CD4-positive, alpha-beta T cell treated with Interleukin-1 beta for 1 hour (primary cell): ENCODE measurements around the gene CLCN6.
A peak's percentile ranks its signal among the peaks of the same experiment; 100 is the strongest.

ENCODE experiments used
- DNase-seq, 2 donors: peaks; one replicate each; pipeline ENCODE4 v3.0.0-alpha.2; 2020 to 2022

The CLCN6 gene

DNA sequence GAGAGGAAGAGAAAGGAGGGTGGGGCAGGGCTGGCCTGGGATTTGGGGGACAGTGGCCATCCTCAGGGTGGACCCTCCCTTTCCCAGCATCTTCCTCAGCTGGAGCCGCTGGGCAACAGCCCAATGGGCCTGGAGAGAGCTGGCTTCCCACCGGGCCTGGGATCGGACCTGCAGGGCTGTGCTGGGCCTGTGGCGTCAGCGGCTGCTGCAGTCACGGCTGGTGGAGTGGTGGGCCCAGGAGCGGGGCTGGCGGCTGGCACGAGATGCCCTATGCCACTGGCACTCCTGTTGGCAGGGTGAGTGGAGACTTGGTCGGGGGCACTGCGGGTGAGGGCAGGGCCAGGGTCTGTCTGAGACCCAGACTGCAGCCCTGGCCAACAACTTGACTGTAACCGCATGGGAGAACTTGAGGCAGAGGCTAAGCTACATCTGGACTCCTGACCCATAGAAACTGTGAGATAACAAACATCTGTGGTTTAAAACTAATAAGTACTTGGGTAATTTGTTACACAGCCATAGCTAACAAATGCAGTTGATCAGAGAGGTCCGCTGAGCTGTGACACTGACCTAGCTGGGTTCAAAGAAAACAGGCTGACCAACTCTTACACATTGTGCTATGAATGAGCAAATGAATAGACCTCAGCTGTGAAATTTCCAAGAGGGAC, 26.1 kb upstream of the CLCN6 start:
- no peak for DNase-seq

DNA sequence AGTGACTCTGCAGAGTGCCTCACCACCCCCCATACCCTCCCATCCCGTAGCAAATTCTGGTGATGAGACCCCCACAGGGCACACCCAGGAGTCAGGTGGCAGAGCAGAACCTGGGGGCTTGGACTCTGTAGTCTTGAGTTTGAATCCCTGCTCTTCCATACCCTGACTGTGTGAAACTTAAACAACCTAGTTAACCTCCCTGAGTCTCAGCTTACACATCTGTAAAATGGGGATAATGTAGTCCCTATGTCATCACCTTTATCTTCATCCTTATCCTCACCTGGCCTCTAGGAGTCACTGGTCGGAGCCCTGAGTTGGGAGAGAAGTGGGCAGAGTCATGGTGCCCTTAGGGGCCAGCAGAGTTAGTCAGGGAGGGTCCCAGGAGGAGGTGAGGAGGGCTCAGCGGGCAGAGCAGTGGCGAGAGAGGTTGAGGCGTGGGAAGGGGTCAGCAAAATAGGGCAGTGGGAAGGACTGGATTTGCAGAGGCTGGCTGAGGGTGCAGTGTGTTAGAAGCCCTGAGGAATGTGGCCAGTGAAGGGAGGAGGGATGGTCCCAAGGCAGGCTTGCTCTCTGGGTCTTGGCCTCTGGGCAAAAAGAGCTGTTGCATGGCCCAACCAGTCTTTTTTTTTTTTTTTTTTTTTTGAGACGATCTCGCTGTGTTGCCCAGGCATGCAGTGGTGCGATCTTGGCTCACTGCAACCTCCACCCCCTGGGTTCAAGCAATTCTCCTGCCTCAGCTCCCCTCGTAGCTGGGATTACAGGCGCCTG, 25.4 kb upstream of the CLCN6 start:
- no peak for DNase-seq

DNA sequence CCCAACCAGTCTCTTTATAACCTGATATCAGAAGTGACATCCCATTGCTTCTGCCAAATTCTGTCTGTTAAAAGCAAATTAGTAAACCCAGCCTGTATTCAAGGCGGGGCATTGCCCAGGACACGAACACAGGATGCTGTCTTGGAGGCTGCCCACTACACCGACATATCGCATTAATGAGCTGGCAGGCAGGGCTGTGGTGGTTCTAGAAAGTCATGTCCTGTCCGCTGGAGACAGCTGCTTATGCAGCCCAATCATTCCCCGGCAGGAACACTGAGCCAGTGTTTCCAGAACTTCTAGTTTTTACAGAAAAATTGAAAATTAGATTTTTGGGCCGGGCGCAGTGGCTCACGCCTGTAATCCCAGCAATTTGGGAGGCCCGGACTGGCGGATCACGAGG, 24.7 kb upstream of the CLCN6 start:
- DNase-seq, result no peak

DNA sequence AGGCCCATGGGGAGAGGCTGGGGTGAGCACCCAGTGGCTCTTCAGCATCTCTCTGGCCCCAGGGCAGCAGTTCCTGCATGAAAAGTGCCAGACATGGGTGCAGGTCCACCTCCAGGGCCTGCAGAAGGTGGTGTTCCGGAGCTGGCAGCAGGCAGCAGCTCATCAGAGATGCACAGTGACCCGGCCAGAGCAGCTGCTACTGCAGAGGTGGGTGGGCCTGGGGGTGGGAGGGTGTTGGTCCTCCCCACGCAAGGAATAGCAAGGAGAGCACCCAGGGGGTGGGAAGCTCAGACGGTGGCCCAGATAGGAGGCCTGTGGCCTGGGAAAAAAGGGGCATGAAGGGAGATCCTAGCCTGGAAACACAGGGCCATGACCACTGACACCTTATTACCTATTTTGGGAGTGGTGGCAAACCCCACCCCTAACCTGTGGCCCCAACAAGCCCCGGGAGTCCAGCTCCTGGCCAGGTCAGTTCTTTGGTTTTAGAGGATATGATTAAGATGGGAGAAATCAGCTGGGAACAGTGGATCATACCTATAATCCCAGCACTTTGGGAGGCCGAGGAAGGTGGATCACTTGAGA, 23.8 kb upstream of the CLCN6 start:
- no peak for DNase-seq

DNA sequence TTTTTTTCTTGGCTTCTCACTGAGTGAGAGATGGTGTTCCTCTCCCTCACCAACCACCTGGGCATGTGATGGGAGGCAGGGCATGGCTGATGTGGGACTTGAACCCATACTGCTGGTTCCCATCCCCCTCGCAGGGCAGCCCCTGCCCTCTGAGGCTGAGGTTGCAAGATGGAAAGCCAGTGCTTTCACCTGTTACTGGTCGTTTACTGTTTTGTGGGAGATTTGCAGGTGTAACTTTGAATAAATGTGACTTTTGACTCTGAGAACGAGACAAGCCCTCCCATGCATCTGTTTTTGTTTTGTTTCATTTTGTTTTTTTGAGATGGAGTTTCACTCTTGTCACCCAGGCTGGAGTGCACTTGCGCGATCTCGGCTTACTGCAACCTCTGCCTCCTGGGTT, 22.4 kb upstream of the CLCN6 start:
- DNase-seq, result no peak

DNA sequence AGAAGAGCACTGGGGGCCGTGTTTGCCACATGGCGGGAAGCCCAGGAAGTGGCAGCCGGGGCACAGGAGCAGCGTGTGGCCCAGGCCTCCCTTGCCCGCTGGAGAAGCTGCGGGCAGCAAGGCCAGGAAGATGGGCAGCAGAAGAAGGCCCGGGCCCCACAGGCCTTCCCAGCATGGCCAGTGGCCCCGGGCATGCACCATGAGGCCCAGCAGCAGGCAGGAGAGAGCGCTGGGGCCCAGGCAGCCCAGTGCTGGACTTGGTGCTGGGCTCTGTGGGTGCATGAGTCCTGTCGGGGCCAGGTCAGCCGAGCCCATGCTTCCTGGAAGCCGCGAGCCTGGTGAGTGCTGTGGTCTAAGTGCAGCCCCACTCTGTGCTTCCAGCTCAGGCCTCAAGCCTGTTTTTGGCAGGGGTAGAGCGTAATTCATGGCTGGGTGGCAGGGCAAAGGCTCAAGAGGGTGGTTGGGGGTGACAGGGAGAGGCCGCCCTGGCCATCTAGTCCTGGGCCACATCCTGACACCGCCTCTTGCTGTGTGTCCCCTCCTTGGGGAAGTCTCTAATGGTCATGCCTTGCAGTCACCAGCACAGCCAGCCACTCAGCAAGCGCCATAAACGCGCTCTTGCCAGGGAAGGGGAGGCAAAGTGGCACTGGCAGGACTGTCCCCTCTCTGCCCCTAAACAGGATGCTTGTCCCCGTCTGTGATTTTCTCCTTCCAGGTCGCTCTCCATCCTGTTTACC, 21.6 kb upstream of the CLCN6 start:
- DNase-seq, result no peak

DNA sequence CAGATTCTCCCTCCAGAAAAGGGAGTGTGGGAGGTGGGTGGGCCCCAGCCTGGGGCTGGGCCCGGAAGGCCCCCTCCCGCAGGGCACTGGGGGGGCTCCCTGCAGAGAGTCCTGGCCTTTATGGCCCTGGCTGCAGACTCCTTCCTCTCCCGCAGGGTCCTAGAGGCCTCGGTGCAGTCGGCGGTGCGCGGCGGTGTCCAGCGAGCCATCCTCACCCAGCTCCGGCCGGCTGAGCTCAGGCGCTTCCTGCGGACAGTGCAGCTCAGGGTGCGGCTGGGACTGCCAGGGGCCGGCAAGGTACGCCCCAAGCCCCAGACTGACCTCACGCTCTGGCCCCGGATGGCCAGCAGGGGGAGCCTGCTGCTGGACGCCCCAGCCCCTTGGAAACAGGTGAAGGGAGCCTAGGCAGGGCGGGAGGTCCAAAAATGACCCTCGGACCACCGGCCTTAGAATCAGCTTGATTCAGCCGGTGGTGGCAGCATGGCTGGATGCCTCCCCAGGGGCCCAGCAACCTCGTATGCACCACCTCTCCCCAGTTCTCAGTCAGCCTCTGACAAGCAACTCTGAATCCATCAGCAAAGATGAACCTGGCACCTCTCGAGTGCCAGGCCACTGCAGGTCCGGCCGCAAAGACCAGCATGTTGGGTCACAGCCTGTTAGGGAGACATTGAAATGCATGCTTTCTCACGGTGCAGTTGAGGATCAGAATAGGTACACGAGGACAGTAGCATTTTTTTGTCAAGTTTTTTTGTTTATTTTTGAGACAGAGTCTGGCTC, 20.8 kb upstream of the CLCN6 start:
- DNase-seq, result peak; percentile 39 to 52

DNA sequence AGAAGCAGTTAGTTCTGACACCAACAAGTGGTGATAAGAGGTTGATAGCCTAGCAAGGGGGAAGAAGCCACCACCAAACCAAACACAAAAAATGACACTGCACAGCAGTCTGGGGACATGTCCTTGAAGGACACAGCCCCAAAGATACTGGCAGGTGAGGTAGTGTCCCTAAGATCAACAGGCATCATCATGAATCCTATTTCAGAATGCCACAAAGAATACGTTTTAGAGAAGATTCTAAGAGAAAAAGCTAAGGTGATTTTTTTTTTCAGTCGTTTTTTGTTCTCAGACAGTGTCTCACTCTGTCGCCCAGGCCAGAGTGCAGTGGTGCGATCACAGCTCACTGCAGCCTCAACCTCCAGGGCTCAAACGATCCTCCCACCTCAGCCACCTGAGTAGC, 19.8 kb upstream of the CLCN6 start:
- no peak for DNase-seq

DNA sequence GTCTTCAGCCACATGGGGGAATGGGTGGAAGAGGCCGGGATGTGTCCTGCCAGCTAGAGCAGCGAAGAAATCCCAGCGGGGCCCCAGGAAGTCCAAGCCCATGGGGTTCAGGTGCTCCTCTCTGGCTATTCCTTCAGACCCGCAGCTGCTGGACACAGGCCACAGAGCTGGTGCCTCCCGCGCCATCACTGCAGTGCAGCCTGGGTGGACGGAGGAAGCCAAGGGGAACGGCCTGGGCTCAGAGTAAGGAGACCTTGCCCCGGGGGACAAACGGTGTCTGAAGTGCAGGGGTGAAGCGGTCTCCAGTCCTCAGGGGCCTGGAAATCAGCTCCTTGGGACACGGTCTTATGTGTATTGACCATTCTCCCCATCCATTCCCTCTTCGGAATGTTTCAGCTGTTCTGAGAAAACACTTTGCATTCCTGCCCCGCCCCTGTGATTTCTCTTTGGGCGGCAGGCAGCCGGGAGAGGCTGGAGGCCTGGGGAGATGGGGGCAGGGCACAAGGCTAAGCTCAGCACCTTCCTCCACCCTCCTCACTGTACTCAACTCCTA, 18.7 kb upstream of the CLCN6 start:
- DNase-seq, result no peak

DNA sequence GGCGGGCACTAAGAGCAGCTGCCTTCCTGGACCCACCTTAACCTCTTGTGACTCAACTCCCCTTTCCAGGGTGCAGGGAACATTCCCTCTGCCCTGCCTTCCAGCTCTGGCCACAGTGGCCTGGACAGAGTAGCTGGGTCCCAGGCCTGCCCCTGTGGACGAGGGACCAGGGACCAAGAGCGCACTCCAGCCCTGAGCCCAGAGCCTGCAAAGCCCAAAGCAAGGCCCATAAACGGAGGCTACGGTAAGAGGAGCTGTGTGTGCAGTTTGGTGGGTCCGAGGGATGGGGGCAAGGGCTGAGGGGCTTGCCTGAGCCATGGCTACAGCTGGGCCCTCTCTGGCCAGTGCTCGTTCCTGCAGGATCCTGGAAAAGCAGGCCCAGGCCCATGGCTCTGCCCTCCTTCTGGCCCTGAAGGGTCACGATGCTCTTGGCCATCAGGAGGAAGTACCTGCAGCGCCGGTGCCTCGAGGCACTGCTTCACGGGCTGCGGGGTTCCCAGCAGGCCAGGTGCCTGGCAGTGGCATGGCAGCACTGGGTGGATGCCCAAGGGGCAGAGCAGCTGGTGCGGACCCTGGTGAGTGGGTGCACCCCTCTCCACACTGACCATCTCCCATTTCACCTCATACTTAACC, 18.1 kb upstream of the CLCN6 start:
- DNase-seq, result no peak

DNA sequence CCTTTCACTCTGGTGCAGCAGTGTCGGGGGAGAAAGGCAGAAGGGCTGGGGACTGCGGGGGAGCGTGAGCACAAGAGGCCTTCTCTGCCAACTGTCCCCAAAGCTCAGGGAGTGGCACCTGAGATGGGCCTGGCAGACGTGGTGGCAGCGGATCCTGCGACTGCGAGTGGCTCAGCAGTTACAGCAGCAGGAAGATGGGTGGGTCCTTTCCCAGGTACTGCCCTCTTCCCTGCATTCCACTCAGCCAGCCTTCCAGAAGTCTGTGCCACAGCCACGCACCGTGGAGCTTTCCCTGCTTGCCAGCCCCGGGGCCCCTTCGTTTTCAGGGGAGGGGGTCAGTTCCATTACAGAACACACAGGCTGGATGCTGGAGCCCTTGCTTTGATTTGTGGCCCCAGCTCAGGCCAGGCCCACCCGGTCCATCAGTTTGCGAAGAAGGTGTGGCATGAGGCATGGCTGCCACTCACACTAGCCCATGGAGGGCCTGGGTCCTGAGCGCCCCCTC, 17.4 kb upstream of the CLCN6 start:
- no peak for DNase-seq

DNA sequence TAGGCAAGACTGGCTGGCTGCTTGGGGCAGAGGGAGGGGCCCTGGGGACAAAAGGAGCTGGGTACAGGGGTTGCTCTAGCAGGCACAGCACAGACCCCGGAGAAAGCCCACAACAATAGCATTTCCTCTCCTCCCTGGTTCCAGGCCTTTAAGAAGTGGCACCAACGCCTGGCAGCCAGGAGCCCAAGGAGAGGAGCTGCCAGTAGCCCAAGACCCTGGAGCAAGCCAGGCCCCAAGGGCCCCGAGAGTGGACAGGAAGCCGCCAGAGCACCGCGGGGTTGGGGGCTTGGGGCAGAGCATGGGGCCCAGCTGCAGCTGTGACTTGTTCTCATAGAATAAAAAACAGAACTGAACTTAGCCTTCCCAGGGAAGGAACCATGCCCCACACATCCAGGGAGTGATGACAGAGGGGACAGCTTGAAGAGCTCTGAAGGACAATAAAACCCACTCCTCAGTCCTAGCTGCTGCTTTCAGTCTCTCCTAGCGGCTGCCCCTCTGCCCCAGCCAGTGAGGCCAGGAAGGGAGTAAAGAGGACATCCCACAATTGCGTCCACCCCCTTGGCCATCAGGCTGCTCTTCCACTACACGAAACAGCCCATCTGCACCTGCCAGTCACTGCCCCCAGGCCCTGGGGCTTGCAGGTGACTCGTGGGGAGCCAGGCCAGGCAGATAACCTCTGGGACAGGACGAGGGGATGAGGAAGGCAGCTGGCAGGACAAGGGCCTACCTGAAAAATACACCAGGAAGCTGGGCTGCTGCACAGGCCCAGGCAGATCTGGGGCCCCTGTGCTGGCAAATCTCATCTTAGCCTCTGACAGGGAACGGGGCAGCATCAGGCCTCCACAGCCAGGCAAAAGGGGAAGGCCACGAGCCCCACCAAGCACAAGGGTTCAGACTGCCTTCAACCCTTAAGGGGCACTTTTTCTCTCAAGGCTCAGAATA, 16.6 kb upstream of the CLCN6 start:
- DNase-seq, result no peak

DNA sequence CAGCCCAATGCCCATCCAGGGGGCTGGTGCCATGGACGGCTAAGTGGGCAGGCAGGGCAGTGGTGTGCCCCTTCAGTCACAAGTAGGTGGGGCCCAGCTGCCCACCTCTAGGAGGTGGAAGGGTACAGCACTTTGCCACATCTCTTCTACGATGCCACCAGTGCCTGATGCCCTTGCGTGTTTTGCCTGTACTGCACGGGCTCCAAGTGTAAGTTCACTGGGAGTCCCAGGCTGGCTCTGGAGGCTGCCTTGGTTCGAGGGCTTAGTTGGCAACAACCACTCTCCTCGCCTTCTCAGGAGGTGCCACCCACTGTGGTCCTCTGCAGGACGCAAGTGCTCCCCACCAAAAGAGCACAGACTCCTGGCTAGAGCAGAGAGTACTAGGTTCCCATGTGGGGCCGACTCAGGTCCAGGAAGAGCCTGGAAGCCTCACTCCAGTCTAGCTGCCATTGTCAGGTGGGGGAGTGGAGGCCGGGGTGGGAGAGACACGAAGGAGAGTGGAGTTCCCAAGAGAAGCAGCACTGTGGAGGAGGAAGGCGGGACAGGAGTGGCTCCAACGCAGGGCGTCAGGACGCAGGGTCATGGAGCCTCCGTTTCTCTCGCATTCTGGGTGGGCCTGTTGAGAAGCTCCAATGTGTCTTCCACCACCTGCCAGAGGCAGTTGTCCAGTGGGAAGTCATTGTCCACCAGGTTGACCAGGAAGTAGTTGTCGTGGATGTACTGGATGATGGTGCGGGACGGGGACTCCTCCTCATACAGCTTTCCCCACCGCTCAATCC, 15.7 kb upstream of the CLCN6 start:
- DNase-seq, result no peak

DNA sequence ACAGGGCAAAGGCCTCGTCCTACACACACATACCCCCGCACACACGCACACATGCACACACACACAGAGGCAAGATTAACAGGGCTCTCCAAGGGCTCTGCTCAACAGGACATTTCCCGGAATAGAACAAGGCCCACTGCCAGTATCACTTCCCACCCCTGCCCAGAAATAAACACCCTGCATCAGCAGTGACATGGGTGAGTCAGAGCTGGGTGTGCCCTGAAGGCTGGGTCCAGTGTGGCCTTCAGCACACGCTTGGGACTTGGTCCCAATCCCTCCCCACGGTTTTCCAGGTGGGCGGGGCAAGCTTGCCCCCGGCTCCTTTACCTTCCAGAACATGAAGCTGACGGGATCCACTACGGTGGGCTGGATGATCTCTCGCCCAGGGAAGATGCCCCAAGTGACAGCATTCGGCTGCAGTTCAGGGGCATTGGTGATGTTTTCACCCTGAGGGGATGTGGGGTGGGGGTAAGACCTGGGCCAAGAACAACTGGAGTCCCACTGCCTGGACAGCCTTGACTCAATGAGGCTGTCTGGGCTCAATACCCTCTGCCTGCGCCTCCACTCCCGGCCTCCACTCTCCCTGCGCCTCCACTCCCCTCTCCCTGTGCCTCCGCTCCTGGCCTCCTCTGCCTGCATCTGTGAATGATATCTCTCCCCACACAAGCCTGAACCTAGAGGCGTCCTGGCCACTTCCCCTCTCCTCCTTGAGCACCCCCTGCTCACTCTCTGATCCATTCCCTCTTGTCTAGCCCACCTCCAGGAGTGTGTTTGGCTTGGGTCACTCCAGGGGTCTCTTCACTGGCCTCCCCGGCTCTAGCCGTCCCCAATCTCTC, 14.9 kb upstream of the CLCN6 start:
- DNase-seq, result peak; percentile 14 to 75

DNA sequence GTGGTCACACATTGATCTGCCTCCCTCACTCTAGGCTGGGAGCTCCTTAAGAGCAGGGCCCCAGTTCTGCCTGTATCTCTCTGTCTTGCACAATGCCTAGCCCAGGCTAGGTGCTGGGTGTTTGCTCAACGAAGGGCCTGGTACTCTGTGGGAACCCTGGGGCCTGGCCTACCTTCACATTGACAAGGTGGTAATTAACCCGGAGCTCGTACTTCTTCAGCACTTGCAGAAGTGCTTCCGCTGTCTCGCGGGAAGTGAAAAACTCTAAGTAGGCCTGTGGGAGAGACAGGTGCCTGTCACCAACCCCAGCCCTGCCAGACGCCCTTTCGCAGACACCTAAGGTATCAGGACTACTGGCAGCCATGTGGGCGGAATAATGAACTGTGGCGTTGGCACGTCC, 13.9 kb upstream of the CLCN6 start:
- DNase-seq, result no peak

DNA sequence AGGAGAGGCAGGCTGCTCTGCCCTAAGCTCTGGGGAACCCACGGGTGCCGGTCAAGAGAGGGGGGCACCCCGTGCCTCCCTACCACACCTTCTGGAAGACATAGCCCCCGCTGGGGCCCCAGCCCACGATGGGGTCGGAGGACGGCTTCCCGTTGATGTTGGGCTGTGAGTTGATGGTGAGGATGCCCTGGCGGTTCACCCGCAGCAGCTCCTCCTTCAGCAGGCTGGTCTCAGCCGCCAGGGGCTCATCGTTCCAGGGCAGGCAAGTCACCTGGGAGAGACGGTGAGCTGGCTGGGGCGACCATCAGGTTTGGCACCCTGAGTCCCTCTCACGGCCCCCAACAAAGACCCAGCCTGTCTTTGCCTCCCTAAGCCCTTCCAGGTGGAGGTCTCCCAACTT, 12.2 kb upstream of the CLCN6 start:
- no peak for DNase-seq

DNA sequence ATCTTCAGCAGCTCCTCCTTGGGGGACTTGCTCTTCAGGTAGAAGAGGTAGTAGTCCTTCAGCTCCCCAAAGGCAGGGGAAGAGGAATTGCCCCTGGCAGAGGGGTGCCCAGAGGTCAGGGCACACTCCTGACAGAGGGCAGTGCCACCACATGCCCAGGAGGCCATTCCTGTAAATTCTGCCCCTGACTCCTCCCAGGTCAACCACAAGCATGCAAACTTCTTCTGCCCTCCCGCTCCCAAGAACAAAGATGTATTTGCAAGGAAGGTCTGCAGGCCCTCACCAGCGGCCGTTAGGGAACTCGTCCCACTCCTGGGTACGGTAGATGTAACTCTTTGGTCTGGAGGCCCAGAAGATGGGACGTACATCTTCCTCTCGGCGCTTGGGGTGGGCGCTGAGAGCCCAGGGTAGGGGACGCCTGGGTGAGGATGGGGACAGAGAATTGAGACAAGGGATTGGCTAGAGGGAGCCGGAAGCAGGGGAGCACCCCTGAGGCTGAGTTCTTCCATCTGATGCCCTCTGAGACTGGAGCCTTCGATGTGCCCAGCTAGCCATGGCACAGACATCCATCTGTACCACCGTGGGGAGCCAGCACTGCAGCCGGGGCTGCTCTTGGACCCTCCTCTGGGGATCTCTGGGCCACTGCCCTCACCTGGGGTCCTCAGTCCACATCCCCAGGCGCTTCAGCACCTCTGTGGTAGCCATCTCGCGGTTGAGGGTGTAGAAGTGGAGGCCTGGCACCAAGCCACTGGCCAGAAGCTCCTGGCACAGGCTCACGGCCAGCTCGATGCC, 11.3 kb upstream of the CLCN6 start:
- no peak for DNase-seq
